WTC11 (cell line): Measurements from ENCODE around the gene RBM28. TPM values are rescaled to one million over a fixed set of nuclear protein-coding genes. Genes with fewer than 3 reads are reported as not detected.
A peak's percentile ranks its signal among the peaks of the same experiment; 100 is the strongest.
"Not testable (repeated sequence)": the region's sequence is repeated elsewhere in the genome, so short reads cannot be mapped to it uniquely, and the experiment has no call there.

Experiments
- ATAC-seq: fragments of 200-7000 bp; cut with Tn5 transposase; 2 replicates; pipeline ENCODE4 v1.10.0; 2021; ENCODE audit warnings: mild to moderate bottlenecking, moderate library complexity
- CTCF ChIA-PET: fragments of 300-600 bp; sonication (Branson Sonifier 250); formaldehyde crosslinking; loops from one replicate; lab custom pipeline; 2021; ENCODE audit warnings: antibody characterized with exemption; lab: Charles Lee
- POLR2A ChIA-PET: fragments of 350-600 bp; sonication (Branson Sonifier 250); formaldehyde crosslinking; loops from one replicate; lab custom pipeline; 2021; ENCODE audit warnings: antibody characterized with exemption; lab: Charles Lee
- DNase-seq: peaks from one replicate; pipeline ENCODE4 v3.0.0; 2021; ENCODE audit warnings: low spot score
- H3K27ac Mint-ChIP-seq: 2 replicates; pipeline ENCODE4 v1.8.0; 2021; ENCODE audit warnings: mixed read lengths
- H3K27me3 Mint-ChIP-seq: 2 replicates; pipeline ENCODE4 v1.8.0; 2021; ENCODE audit warnings: low read depth, mild to moderate bottlenecking, moderate library complexity, mixed read lengths
- H3K36me3 Mint-ChIP-seq: 2 replicates; pipeline ENCODE4 v1.8.0; 2021; ENCODE audit warnings: mixed read lengths
- H3K4me1 Mint-ChIP-seq: 2 replicates; pipeline ENCODE4 v1.8.0; 2022; ENCODE audit warnings: mixed read lengths
- H3K4me3 Mint-ChIP-seq: 2 replicates; pipeline ENCODE4 v1.8.0; 2021; ENCODE audit warnings: mild to moderate bottlenecking, moderate library complexity, mixed read lengths
- H3K9me3 Mint-ChIP-seq: 2 replicates; pipeline ENCODE4 v1.8.0; 2021; ENCODE audit warnings: mixed read lengths
- FOXK1 ChIP-seq: sonication (generic); formaldehyde crosslinking; IDR thresholded peaks from 2 replicates; pipeline ENCODE4 v1.8.0; 2022; ENCODE audit warnings: mild to moderate bottlenecking, moderate library complexity, missing genetic modification reagents
- GTF2I ChIP-seq: fragments of 250-450 bp; sonication (Bioruptor Pico); conservative IDR thresholded peaks from 2 replicates; pipeline ENCODE4 v1.4.0; 2021; ENCODE audit warnings: mild to moderate bottlenecking
- KAT7 ChIP-seq: sonication (generic); formaldehyde crosslinking; IDR thresholded peaks from 2 replicates; pipeline ENCODE4 v1.8.1; 2023; ENCODE audit warnings: missing genetic modification reagents, mild to moderate bottlenecking, borderline replicate concordance
- NR2C2 ChIP-seq: sonication (generic); formaldehyde crosslinking; IDR thresholded peaks from 2 replicates; pipeline ENCODE4 v1.8.0; 2022; ENCODE audit warnings: mild to moderate bottlenecking, missing genetic modification reagents
- PRRX2 ChIP-seq: fragments of 250-450 bp; sonication (Bioruptor Pico); IDR thresholded peaks from 2 replicates; pipeline ENCODE4 v1.8.0; 2021; ENCODE audit warnings: mild to moderate bottlenecking
- SP1 ChIP-seq: sonication (generic); formaldehyde crosslinking; conservative IDR thresholded peaks from 2 replicates; pipeline ENCODE4 v1.8.1; 2022; ENCODE audit warnings: missing genetic modification reagents
- ZBTB21 ChIP-seq: sonication (generic); formaldehyde crosslinking; IDR thresholded peaks from 2 replicates; pipeline ENCODE4 v1.8.1; 2023; ENCODE audit warnings: mild to moderate bottlenecking, missing genetic modification reagents, borderline replicate concordance
- ZNF121 ChIP-seq: sonication (generic); formaldehyde crosslinking; IDR thresholded peaks from 2 replicates; pipeline ENCODE4 v1.8.0; 2023; ENCODE audit warnings: missing genetic modification reagents
- ZNF232 ChIP-seq: sonication (generic); formaldehyde crosslinking; IDR thresholded peaks from 2 replicates; pipeline ENCODE4 v1.8.0; 2022; ENCODE audit warnings: mild to moderate bottlenecking, missing genetic modification reagents
- ZNF263 ChIP-seq: sonication (generic); formaldehyde crosslinking; IDR thresholded peaks from 2 replicates; pipeline ENCODE4 v1.8.1; 2022; ENCODE audit warnings: low read depth, mild to moderate bottlenecking, moderate library complexity, missing genetic modification reagents
- total RNA-seq: library from RNA; stranded (reverse); gene quantifications from 3 replicates; pipeline ENCODE4 v1.2.3, GENCODE V29; 2021
- TF ChIP-seq, protein P1 (sequence below): sonication (generic); formaldehyde crosslinking; IDR thresholded peaks from 2 replicates; pipeline ENCODE4 v1.8.1; 2022; ENCODE audit warnings: mild to moderate bottlenecking, missing genetic modification reagents, moderate library complexity, borderline replicate concordance
- TF ChIP-seq, protein P2 (sequence below): sonication (generic); formaldehyde crosslinking; IDR thresholded peaks from 2 replicates; pipeline ENCODE4 v1.8.0; 2022; ENCODE audit warnings: mild to moderate bottlenecking, missing genetic modification reagents
- TF ChIP-seq, protein P3 (sequence below): sonication (generic); formaldehyde crosslinking; IDR thresholded peaks from 2 replicates; pipeline ENCODE4 v1.8.0; 2022; ENCODE audit warnings: mild to moderate bottlenecking, missing genetic modification reagents
- TF ChIP-seq, protein P4 (sequence below): sonication (generic); formaldehyde crosslinking; IDR thresholded peaks from 2 replicates; pipeline ENCODE4 v1.8.1; 2022; ENCODE audit warnings: low read depth, mild to moderate bottlenecking, moderate library complexity, missing genetic modification reagents, borderline replicate concordance
- TF ChIP-seq, protein P5 (sequence below): sonication (generic); formaldehyde crosslinking; conservative IDR thresholded peaks from 2 replicates; pipeline ENCODE4 v1.8.1; 2023; ENCODE audit warnings: mild to moderate bottlenecking, low read depth, missing genetic modification reagents, moderate library complexity
- TF ChIP-seq, protein P6 (sequence below): fragments of 250-450 bp; sonication (Bioruptor Pico); conservative IDR thresholded peaks from 2 replicates; pipeline ENCODE4 v1.9.0; 2021; ENCODE audit warnings: mild to moderate bottlenecking

Gene RBM28
- total RNA-seq, 1 experiment from 2014 or later, result 66.1 TPM

DNA sequence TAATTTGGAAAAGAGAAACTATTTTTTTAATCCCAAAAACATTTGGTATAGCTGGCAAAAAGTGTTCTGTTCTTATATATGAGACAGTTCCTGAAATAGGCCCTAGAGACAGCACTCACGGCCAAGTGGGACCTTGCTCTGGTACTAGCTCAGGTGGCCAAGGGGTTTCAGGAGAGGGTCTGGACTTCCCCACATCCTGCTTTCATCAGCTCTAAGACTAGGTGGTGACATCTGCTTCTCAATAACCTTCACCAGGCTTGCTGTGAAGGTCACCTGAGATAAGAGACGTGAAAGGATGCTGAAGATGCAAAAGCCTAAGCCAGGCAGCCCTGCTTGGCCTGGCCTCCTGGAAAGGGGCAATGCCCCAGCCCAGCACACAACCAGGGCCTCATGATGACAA, 40.6 kb downstream of the RBM28 start (continued):
- TF ChIP-seq, protein P1, sequence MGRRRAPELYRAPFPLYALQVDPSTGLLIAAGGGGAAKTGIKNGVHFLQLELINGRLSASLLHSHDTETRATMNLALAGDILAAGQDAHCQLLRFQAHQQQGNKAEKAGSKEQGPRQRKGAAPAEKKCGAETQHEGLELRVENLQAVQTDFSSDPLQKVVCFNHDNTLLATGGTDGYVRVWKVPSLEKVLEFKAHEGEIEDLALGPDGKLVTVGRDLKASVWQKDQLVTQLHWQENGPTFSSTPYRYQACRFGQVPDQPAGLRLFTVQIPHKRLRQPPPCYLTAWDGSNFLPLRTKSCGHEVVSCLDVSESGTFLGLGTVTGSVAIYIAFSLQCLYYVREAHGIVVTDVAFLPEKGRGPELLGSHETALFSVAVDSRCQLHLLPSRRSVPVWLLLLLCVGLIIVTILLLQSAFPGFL, result no peak
- no peak for TF ChIP-seq ZNF263 (CRISPR knock-in tag)

DNA sequence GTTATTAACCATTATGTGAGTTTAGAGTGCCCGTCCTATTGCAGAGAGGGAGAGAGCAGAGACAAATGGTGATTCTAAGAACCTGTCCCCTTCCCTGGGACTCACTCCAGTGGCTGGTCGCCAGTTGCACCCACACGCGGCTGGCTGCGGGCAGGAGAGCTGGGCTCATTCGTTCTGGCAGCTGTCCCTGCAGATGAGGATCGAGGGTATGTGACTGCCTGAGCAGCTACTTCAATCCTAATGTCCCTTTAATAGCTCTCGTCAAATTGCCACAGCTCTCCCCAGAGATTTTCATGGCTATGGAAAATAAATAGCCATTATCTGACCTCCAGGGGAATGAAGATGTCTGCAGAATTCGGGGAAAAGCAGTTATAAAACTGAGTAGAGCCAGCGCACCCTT, 41.6 kb downstream of the RBM28 start:
- ChIA-PET CTCF (interaction anchor here (0.7 to 3.1 kb wide), 3 partner anchors 9 to 79 kb away, joined by 3 to 9 read pairs (median 5); no protein-coding TSS in a partner anchor), POLR2A (interaction anchor here (0.6 to 1.7 kb wide), 2 partner anchors 10 to 25 kb away, joined by 3 to 4 read pairs; no protein-coding TSS in a partner anchor)
- Mint-ChIP-seq H3K9me3 (no peaks in the 10 kb centered on the region), H3K27ac (no peak overlapping the region), H3K4me1 (peaks cover 34% of the 10 kb centered on the region), H3K4me3 (no peak overlapping the region), H3K27me3 (no peaks in the 10 kb centered on the region; the same call in 1 of the 2 replicates), H3K36me3 (peaks cover 24% of the 10 kb centered on the region)
- TF ChIP-seq ZBTB21 (CRISPR knock-in tag) (no peak), ZNF232 (CRISPR knock-in tag) (no peak)
- ATAC-seq, result no peak
- DNase-seq, result no peak

DNA sequence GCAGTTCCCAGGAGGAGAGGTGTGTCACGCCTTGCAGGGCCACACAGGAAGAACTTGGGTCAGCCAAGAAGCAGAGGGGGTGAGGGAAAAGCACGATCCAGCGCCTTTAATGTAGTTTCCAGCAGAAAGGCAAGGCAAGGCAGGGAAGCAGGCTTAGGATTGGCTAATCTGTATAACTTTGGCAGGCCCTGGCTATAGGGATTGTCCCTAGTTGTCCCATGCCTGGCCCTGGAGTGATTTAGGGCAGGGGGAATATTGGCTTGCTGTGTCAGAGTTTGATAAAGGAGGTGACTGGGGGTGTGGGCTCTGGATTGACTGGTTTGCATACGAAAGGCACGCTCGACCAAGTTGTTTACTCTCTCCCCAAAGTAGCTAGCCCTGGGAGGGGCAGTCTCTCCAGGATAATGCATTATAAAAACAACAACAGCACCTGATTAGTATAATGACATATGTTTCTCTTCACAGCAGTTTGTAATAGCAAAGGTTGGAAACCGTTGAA, 44.5 kb downstream of the RBM28 start:
- DNase-seq (peak; percentile 33), ATAC-seq (peak; percentile 76)
- ChIA-PET CTCF (interaction anchor here (0.6 to 3.1 kb wide), 6 partner anchors 27 to 90 kb away, joined by 3 to 9 read pairs (median 3); no protein-coding TSS in a partner anchor), POLR2A (interaction anchor here (0.8 to 0.9 kb wide), 2 partner anchors 31 to 303 kb away, joined by 3 to 4 read pairs; no protein-coding TSS in a partner anchor)
- Mint-ChIP-seq H3K27ac (peak overlapping the region; percentile 93), H3K36me3 (peaks cover 3% of the 10 kb centered on the region; the same call in 1 of the 2 replicates), H3K4me3 (peak overlapping the region; percentile 44), H3K4me1 (peaks cover 34% of the 10 kb centered on the region), H3K27me3 (no peaks in the 10 kb centered on the region; the same call in 1 of the 2 replicates), H3K9me3 (no peaks in the 10 kb centered on the region)
- TF ChIP-seq FOXK1 (0 out of 2 replicates have a peak, but pooled peaks have one; percentile 27), NR2C2 (CRISPR knock-in tag) (no peak)
- TF ChIP-seq, protein P2, sequence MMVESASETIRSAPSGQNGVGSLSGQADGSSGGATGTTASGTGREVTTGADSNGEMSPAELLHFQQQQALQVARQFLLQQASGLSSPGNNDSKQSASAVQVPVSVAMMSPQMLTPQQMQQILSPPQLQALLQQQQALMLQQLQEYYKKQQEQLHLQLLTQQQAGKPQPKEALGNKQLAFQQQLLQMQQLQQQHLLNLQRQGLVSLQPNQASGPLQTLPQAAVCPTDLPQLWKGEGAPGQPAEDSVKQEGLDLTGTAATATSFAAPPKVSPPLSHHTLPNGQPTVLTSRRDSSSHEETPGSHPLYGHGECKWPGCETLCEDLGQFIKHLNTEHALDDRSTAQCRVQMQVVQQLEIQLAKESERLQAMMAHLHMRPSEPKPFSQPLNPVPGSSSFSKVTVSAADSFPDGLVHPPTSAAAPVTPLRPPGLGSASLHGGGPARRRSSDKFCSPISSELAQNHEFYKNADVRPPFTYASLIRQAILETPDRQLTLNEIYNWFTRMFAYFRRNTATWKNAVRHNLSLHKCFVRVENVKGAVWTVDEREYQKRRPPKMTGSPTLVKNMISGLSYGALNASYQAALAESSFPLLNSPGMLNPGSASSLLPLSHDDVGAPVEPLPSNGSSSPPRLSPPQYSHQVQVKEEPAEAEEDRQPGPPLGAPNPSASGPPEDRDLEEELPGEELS (CRISPR knock-in tag), result peak; percentile 84
- TF ChIP-seq, protein P3, sequence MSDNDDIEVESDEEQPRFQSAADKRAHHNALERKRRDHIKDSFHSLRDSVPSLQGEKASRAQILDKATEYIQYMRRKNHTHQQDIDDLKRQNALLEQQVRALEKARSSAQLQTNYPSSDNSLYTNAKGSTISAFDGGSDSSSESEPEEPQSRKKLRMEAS (CRISPR knock-in tag), result 0 out of 2 replicates have a peak, but pooled peaks have one; percentile 33

DNA sequence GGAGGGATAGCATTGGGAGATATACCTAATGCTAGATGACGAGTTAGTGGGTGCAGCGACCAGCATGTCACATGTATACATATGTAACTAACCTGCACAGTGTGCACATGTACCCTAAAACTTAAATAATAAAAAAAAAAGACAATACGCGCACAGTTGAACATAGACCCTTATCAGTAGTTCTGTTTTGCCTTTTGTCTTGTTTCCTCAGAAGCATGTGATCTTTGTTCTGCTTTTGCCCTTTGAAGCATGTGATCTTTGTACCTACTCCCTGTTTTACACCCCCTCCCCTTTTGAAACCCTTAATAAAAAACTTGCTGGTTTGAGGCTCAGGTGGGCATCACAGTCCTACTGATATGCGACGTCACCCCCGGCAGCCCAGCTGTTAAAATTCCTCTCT, 45.7 kb downstream of the RBM28 start:
- ATAC-seq, DNase-seq, H3K4me3 Mint-ChIP-seq, H3K27me3 Mint-ChIP-seq, H3K27ac Mint-ChIP-seq, H3K9me3 Mint-ChIP-seq, H3K36me3 Mint-ChIP-seq: not testable (repeated sequence)
- POLR2A ChIA-PET, result interaction anchor here (0.8 kb wide), 1 partner anchor 32 kb away, joined by 4 read pairs; no protein-coding TSS in a partner anchor
- CTCF ChIA-PET, result interaction anchor here (1.0 to 1.1 kb wide), 3 partner anchors 26 to 88 kb away, joined by 3 read pairs; no protein-coding TSS in a partner anchor
- H3K4me1 Mint-ChIP-seq, result peaks cover 34% of the 10 kb centered on the region

DNA sequence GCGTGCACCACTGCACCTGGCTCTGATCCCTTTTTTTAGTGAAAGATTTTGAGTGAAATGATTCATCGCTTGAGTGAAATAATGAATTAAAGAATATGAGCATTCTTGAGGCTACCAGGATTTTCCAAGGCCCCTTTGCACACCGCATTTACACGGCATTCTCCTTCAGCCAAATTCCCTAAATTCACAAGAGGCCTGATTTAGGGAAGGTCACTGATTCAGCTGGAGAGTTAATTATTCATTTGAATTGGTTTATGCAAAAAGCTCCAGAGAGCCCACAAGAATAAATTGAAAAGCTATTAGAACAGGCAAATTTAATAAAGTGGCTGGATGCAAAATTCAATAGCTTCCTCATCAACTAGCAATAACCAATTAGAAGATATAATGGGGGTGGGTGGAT, 56.2 kb downstream of the RBM28 start:
- H3K27ac Mint-ChIP-seq, result no peak overlapping the region; the same call in 1 of the 2 replicates
- no peaks in the 10 kb centered on the region for H3K4me1 Mint-ChIP-seq
- H3K4me3 Mint-ChIP-seq, result no peak overlapping the region
- ChIA-PET CTCF (no interaction called here), POLR2A (no interaction called here)
- ATAC-seq, result no peak
- TF ChIP-seq KAT7 (CRISPR knock-in tag) (no peak), GTF2I (no peak), ZNF121 (no peak), SP1 (CRISPR knock-in tag) (no peak), PRRX2 (no peak)
- TF ChIP-seq, protein P4, sequence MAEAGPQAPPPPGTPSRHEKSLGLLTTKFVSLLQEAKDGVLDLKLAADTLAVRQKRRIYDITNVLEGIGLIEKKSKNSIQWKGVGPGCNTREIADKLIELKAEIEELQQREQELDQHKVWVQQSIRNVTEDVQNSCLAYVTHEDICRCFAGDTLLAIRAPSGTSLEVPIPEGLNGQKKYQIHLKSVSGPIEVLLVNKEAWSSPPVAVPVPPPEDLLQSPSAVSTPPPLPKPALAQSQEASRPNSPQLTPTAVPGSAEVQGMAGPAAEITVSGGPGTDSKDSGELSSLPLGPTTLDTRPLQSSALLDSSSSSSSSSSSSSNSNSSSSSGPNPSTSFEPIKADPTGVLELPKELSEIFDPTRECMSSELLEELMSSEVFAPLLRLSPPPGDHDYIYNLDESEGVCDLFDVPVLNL (CRISPR knock-in tag), result no peak
- TF ChIP-seq, protein P5, sequence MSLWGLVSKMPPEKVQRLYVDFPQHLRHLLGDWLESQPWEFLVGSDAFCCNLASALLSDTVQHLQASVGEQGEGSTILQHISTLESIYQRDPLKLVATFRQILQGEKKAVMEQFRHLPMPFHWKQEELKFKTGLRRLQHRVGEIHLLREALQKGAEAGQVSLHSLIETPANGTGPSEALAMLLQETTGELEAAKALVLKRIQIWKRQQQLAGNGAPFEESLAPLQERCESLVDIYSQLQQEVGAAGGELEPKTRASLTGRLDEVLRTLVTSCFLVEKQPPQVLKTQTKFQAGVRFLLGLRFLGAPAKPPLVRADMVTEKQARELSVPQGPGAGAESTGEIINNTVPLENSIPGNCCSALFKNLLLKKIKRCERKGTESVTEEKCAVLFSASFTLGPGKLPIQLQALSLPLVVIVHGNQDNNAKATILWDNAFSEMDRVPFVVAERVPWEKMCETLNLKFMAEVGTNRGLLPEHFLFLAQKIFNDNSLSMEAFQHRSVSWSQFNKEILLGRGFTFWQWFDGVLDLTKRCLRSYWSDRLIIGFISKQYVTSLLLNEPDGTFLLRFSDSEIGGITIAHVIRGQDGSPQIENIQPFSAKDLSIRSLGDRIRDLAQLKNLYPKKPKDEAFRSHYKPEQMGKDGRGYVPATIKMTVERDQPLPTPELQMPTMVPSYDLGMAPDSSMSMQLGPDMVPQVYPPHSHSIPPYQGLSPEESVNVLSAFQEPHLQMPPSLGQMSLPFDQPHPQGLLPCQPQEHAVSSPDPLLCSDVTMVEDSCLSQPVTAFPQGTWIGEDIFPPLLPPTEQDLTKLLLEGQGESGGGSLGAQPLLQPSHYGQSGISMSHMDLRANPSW (CRISPR knock-in tag), result no peak
- TF ChIP-seq, protein P6, sequence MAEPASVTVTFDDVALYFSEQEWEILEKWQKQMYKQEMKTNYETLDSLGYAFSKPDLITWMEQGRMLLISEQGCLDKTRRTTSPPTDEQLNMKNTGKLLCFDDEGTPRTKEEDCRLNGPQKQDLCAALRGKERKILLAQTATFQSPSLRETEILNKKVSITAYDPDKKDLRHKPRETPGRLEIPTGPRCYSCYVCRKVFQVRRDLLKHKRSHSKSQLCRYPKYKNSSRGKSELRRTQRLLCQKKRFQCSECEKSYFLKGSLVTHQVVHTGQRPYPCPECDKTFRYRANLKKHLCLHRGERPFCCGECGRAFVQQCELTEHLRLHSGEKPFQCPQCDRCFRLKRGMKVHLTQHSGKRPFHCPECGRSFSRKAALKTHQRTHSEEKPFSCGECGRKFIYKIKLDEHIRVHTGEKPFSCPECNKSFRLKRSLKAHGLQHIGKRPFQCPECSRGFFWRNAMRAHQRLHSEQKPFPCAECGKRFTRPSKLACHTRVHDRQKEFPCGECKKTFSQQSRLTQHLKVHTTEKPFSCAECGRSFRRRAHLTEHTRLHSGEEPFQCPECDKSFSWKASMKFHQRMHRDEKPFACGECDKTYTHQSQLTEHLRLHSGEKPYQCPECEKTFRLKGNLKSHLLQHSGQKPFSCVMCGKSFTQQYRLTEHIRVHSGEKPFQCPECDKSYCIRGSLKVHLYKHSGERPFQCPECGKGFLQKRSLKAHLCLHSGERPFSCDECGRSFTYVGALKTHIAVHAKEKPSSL (CRISPR knock-in tag), result no peak
- TF ChIP-seq, all 79 proteins: peak for 0
- no peak for DNase-seq
- H3K36me3 Mint-ChIP-seq, result peaks cover 28% of the 10 kb centered on the region
- H3K27me3 Mint-ChIP-seq, result peaks cover 2% of the 10 kb centered on the region; the same call in 1 of the 2 replicates
- H3K9me3 Mint-ChIP-seq, result peaks cover 23% of the 10 kb centered on the region
